Measurements from ENCODE around the gene GTF2F2.

DNA sequence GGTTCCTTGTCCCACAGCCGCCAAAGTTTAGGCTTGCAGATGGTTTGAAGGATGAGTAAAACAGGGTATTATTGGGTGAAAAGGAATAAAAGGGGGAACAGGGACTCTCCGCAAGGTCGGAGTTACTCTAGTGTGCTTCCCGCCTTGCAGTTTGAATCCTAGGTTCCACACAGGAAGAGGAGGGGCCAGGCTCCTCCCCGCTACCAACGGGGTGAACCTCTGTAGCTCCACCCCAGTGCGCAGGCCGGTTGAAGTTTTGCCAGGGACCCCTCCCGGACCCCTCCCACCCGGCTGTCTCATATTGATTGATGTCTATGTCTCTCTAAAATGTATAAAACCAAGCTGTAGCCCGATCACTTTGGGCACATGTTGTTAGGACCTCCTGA, 11.6 kb upstream of the GTF2F2 start:
- TF ChIP-seq POLR2A (conservative IDR thresholded peaks at IDR 0.05), result no peak
- no peak for TF ChIP-seq SIX5 (IDR thresholded peaks at IDR 0.05; ENCODE audit: borderline replicate concordance in 1 of 2, insufficient read depth in 1 of 2, low read depth in 1 of 2, low read length in 2 of 2)
- no peak for TF ChIP-seq EGR1 (conservative IDR thresholded peaks at IDR 0.05)
- TF ChIP-seq ATF7 (IDR thresholded peaks at IDR 0.05), result no peak
- no peak for TF ChIP-seq HIVEP1 (CRISPR knock-in tag; IDR thresholded peaks at IDR 0.05)
